Stimulated activated CD8-positive, alpha-beta memory T cell treated with anti-CD3 and anti-CD28 coated beads, Interleukin-7, amount 100 ng/mL, for 24 hours (primary cell): ENCODE measurements around the gene CCDC74B.
"Not testable (repeated sequence)": the region's sequence is repeated elsewhere in the genome, so short reads cannot be mapped to it uniquely, and the experiment has no call there.

ENCODE experiments used
- DNase-seq: peaks from one replicate; pipeline ENCODE4 v3.0.0-alpha.2; 2020; ENCODE audit warnings: low read depth

Gene CCDC74B

DNA sequence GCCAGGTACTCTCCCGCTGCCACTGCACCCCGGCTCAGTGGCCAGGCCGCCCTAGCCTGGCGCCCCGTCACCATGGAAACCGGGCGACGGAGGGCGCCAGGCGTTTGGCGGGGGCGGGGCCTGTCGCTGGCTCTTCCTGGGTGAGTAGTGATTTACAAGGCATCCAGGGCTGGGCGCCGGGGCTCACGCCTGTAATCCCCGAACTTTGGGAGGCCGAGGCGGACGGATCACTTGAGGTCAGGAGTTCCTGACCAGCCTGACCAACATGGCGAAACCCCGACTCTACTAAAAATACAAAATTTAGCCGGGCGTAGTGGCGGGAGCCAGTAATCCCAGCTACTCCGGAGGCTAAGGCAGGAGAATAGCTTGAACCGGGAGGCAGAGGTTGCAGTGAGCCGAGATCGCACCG lies at the start of gene CCDC74B:
Gene CCDC74B, minus strand, starts transcription at position 107 of the 409 bp plus-strand sequence. CDS start 116 bp downstream, outside the sequence.
- DNase-seq = peak; percentile 20

DNA sequence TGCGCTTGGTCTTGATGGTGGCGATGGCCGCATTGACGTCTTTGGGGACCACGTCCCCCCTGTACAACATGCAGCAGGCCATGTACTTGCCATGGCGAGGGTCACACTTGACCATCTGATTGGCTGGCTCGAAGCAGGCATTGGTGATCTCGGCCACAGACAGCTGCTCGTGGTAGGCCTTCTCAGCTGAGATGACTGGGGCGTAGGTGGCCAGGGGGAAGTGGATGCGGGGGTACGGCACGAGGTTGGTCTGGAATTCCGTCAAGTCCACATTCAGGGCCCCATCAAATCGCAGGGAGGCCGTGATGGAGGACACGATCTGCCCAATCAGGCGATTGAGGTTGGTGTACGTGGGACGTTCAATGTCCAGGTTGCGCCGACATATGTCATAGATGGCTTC lies 48.9 kb upstream of the CCDC74B start:
- DNase-seq = not testable (repeated sequence)

DNA sequence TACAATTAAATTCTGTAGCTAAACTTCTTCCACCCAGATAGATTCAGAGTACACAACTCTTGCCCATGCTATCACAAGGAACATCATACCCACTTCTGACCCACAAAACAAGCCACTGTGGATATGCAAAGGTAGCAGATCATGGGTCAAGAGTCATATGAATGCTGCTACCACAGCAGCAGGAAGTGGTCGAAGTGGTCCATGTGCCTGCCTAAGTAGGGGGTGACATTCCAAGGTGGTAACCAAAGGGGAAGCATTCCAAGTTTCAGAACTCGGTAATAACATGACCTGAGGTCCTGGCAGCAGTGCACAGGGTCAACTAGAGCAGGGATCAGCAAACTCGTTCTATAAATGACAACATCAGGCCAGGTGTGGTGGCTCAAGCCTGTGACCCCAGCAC lies 47.5 kb upstream of the CCDC74B start:
- DNase-seq = not testable (repeated sequence)

DNA sequence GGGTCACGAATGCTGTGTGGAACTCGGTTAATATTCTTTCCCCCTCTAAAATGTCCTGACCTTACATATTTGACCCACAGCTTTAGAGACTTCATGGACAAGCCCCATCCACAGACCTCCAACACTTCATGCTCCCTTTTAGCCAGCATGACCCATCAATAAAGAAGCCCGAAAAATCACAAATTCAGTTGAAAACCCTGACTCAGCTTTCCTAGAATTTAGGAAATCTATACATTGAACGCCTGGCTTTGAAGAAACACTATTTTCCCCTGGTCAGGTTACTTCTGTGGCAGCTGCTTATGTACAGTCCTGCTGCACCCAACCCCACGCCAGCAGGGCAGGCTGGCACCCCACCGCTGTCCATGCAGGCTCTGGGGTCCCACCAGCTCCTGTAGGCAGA lies 46.4 kb upstream of the CCDC74B start:
- not testable (repeated sequence) for DNase-seq

DNA sequence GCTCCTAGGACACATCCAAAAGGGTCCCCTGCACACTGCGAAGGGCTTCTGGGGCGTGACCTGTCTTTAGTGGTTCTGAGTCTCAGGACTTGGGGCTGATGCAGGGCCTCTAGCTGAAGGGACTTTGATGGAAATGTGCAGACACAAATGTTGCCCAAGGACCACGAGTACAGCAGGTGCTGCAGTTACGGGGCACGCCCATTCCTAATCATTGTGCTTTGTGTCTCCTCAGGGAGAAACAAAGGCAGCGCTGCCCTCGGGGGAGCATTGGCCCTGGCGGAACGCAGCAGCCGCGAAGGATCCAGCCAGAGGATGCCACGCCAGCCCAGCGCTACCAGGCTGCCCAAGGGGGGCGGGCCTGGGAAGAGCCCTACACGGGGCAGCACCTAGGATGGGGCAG lies 45.3 kb upstream of the CCDC74B start:
- no peak for DNase-seq

DNA sequence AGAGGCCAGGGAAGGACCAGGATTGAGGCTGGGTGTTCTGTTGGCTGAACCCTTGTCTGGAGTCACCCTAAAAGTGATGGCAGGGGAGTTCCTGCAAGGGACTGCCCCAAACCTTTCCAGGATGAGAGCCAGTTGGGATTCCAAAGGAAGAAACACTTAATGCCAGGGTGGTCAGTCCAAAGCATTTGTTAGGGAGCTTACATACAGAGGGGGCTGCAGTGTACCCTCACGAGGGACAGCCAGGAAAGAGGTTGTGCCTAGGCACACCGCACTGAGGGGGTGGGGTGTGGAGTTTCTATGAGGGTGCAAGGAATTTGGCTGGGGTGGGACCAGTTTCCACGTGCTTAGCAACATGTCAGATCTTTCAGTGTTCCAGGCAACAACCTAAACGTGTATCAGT lies 44.0 kb upstream of the CCDC74B start:
- DNase-seq = not testable (repeated sequence)

DNA sequence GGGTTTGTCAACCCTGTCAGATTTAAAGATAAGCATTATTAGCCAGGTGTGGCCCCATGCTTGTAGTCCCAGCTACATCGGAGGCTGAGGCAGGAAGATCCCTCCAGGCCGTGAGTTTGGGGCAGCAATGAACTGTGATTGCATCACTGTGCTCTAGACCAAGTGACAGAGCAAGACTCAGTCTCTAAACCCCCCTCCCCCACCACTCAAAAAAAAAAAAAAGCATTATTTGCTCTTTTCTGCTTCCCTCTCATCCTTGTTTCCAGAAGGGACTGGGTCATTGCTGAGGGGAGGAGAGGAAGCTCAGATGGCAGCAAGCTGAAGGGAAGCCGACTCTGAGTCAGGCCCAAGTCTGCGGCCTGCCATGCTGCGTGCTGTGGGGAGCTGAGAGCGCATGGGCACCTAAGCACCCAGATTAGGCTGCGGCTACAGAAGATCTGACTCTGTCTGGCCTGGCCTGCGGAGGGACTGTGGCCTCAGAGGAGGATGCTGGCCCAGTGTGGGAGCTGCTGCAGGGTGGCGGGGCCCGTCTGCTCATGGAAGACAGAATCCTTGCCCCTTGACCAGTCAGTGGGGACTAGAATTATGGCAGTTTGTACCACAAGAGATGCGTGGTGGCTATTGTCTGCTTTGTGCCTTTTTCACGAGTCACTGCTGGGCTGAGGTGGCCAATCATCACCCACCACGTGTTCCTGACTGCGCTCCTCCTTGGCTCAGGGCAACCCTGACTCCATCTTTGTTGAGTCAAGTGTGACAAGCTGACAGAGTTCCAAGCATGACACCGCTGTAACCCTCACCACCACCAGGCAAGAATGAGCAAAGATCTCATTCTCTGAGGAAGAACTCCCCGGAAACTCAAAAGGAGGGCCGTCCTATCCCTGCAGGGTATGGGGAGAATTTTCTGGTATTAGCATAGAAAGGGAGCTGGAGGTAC lies 43.2 kb upstream of the CCDC74B start:
- DNase-seq = not testable (repeated sequence)

DNA sequence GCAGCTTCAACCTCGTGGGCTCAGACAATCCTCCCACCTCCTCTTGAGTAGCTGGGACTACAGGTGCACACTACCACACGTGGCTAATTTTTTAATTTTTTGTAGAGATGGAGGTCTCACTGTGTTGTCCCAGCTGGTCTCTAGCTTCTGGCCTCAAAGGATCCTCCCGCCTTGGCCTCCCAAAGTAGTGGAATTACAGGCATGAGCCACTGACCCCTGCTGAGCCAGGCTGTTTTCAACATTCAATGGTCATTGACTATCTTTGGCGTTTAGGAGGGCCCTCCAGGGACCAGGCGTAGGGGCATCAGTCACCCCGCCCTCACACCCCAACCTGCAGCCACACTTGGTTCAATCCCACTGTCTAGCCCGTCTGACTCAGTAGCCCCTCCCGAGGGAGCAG lies 42.4 kb upstream of the CCDC74B start:
- no peak for DNase-seq

DNA sequence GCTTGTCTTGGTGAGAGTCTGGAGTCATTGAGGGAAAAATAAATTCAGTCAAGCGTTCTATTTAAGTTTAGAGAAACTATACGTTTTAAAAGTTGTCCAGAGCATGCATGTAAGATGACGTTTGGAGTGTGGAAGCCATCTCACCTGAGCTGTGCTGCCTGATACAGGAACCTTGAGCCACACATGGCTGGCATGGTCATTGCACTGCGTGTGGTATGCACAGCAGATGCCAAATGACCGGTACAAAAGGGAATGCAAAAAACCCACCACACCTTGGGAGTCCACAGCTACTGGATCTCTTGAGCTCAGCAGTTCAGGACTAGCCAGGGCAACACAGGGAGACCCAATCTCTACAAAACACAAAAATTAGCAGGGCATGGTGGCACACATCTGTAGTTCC lies 41.5 kb upstream of the CCDC74B start:
- DNase-seq = no peak

DNA sequence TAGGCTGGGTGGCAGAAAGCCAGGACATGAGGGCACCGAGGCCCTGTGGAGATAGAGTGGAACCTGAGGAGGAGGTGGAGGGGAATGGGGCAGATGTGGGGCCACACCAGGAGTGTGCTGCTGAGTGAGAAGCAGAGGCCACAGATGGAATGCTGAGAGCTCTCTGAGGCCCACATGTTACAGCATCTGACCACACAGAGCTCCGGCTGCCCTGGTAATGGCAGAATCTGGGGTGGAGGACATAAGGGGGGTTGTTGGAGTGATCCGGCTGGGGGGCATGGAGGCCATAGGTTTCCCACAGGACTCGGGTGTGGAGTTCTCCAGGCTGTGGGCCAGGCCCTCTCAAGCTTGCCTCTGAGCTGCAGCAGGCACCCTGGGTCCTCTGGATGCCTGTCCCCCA lies 41.0 kb upstream of the CCDC74B start:
- DNase-seq = no peak

DNA sequence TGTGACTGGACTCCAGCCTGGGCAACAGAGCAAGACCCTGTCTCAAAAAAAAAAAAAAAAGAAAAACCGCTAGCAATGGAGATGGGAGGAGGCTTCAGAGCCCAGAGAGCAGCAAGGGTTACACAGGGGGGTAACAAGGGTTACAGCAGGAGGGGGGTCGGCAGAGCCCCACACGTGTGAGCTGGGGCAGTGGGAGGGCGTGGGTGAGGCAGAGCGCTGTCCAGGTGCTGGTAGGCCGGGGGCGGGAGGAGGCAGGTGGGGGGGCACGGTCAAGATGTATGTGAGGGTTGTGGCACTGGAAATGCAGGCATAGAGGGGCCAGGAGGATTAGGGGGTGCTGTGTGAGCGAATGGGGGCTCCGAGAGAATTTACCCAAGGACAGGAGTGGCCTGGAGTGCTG lies 40.5 kb upstream of the CCDC74B start:
- no peak for DNase-seq

DNA sequence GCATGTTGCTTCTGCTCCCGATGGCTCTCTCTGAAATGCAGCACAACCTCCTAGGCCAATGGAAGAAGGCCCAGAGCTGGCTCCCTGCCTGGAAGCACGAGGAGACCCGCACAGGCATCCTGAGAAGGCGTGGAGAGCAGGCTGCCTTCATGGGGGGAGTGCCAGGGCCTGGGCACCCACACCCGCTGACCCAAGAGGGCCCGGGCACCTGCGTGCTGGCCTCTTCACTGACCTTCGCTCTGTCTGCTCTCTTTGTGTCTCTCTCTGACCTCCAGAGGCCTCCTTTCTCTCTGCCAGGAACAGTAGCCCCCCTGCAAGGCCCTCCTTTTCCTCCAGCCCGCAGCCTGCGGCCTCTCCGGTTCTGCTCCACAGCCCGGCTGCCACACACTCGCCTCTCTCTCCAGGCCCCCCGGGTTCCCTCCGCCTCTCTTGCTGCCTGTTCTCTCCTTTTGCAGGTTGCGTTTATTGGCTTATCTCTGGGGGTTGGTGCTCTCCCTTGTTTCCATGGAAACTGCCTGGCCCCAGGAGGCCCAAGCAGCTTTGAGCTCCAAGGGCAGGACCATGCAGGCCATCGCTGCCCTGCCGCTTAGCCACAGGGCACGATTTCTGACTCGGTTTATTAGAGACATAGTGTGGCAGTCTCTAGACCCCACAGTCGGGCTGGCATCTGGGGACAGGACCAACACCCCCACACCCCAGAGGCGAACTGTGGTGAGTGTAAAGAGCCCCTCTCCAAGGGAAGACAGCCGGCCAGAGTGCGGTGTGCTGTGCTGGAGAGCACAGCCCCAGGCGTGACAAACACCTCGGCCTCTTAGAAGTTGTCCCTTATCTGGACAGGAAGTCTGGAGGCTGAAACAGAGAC lies 38.8 kb upstream of the CCDC74B start:
- no peak for DNase-seq

DNA sequence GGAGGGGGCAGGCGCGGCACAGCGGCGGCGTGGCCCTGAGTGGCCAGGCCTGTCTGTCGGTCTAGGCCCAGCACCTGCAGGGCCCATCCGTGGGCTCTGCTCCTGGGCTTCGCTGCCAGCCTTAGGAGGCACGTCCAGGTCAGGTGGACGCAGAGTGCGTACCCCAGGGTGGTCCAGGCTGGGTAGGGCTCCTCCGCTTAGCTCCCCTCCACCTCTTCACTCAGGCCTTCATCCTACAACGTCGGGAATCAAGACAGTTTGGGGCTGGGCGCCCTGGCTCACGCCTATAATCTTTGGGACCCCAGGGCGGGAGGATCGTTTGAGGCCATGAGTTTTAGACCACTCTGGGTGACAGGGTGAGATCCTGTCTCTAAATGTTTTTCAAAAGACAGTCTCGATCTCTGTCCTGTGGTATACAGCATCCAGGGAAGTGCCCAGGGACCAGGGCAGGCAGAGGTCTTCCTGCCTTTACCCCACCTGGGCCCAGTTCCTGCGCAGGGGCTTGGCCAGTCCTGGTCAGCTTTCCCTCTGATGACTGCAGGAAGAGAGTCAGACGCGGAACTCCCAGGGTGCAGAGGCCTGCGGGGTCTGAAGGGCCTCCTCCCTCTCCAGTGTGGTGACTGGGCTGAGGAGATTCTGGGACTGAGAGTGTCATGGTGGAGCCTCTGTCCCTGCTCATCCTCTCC lies 38.1 kb upstream of the CCDC74B start:
- DNase-seq = not testable (repeated sequence)

DNA sequence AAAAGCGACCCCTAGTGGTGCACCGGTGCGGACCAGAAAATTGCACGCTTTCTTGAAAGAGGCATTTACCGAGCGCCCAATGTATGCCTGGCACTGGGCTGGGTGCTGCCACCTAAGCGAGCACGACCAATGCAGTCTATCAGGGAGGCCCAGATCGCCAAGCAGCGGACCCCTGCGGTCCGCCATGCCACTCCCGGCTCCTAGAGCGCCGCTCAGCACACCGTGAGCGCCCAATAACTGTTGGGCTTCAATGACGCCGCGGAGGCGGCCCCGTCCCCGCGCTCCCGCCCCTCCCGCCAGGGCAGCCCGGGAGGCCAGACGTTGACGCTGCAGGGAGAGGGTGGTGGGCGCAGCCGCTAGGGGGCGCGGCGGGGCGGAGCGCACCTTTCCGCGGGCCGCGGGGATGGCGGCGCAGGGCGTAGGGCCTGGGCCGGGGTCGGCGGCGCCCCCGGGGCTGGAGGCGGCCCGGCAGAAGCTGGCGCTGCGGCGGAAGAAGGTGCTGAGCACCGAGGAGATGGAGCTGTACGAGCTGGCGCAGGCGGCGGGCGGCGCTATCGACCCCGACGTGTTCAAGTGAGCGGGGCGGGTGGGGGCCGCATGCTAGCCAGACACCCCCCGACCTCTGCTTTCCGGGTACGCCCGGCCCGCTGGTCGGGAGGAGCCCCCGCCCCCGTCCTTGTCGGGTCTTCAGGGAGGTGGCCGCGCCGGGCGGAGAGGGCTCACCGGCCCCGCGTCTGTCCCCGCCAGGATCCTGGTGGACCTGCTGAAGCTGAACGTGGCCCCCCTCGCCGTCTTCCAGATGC lies 37.2 kb upstream of the CCDC74B start, which contains the start of gene MZT2B:
Gene MZT2B, plus strand, starts transcription at position 383 of the 803 bp plus-strand sequence. Its CDS starts 21 bp downstream, at position 404.
- DNase-seq = peak; percentile 83

DNA sequence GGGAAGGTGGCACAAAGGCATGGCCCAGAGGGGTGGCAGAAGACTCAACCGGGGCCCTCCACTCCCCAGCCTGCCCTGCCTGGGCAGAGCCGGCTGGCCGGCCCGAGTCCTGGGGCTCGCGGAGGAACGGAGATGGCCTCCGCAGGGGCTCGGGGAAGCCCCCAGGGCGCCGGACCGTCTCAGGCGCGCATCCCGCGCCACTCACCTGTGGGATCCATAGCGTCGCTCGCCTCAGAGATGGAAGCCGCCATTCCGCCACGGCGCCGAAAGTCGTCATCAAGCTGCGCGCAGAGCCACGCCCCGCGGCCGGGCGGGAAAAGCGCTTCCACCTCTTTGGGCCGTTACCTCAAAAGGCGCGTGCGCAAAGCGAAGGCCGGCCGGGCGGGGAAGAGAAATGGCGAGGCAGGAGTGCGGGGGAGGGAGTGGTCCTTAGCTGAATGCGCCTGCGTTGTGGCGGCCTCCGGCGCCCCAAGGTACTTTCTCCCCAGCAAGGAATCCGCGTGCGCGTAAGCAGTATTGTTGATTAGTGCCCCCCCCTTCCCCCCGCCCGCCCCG lies 36.5 kb upstream of the CCDC74B start, which contains the start of gene SMPD4:
Gene SMPD4, minus strand, starts transcription at position 278 of the 555 bp plus-strand sequence. CDS start 5,010 bp downstream, outside the sequence.
- DNase-seq = peak; percentile 97

DNA sequence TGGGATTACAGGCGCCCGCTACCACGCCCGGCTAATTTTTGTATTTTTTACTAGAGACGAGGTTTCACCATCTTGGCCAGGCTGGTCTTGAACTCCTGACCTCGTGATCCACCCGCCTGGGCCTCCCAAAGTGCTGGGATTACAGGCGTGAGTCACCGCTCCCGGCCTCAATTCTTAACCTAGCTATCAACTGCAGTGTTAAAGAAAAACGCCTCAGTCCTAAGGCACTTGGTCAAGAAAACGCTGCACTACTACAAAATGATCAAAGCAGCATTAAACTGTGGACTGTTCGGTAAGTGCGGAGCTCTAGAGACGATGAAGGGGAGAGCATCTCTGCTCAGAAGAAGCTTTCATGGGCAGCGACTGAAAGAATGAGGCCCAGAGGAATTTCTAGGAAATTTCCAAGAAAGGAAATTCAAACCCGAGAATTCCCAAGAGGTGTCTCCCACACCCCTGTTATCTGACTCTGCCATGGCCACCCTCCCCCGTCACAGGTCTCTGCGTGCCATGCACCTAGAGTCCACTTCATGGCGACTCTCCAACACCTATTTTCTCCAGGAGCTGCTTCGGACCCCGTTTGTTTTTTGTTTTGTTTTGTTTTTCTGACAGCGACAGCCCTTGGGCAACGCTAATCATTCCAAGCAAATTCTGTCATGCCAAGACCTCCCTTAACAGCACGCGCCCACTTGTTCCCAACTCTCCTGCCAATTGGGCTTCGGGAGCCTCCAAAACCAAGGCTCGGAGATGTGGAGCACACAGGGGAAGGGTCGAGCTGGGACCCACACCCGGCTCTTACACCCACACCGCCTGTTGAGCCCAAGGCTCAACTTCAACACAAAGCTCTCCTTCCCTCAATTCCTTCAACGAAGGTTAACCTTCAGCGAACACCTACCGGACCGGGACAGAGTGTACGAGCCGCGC lies 35.8 kb upstream of the CCDC74B start:
- not testable (repeated sequence) for DNase-seq

DNA sequence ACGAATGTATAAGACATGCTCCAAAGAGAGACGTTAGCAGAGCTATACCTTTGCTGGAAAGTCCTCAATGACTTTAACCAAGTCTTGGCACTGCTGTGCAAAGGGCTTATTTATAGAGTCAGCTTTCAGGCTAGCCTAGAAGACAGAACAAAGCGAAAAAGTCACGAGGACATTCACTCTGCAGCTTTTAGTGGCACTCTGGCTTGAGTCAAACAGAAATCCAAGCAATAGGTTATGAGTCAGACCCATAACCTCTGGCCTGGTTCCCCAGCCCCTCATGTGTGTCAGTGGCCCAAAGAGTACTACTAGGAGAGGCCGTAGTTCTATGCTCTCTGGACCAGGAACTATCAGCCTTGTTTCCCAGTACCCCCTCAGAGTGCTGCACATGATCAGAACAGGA lies 30.0 kb upstream of the CCDC74B start:
- not testable (repeated sequence) for DNase-seq

DNA sequence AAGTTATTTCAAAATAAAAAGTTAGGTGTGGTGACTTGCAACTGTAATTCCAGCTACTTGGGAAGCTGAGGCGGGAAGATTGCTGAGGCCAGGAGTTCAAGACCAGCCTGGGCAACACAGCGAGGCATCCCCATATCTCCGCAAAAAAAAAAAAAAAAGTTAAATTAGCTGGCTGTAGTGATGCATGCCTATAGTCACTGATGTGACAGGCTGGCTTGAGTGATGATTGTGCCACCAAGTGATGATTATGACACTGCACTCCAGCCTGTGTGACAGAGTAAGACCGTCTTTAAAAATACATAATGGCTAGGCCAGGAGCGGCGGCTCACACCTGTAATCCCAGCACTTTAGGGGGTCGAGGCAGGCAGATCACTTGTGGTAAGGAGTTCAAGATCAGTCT lies 25.0 kb upstream of the CCDC74B start:
- DNase-seq = no peak

DNA sequence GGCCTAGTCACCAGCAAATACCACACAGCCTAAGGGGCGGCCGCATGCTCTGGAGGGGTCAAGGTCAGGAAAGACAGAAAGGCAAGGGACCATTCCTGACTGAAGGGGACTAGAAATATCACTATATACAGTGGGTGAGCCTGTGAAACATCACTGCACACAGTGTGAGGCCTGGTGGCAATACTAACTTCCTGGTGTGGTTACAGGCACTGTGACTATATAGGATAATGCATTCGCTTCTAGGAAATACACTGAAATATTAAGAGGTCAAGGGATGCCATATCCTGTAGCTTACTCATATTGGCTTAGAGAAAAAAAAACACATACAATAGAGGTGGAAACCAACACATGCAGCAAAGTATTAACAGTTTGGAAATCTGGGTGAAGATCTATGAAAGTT lies 24.3 kb upstream of the CCDC74B start:
- not testable (repeated sequence) for DNase-seq

DNA sequence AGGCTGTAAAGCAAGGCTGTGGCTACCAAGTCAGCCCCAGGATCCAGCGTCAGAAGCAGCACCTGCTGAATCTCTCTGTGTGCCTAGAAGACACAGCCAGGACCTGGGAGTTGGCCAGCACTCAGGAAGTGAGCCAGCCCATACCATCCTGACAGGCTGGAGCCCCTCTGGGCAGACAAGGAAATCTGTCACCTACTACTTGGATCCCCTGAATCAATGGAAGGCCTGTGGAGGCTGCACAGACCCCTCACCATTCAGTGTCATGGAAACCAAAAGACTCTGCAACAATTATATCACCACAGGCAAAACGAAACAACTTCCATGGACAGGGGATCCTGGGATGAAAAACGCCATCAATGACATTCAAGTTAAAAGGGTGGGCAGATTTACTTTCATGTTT lies 21.7 kb upstream of the CCDC74B start:
- not testable (repeated sequence) for DNase-seq
